Osteoblast (primary cell): ENCODE results near the gene RAB25. TPM values are rescaled to one million over a fixed set of nuclear protein-coding genes. Genes with fewer than 3 reads are reported as not detected.
A peak's percentile ranks its signal among the peaks of the same experiment; 100 is the strongest.

Experiments used
- DNase-seq: peaks from one replicate; pipeline ENCODE4 v3.0.0; 2011; ENCODE audit warnings: low spot score, mixed read lengths; ENCODE audit not compliant: insufficient read length; ENCODE audit errors: missing footprints
- H2AFZ ChIP-seq: 2 replicates; pipeline ENCODE4 v1.6.0; 2011; ENCODE audit warnings: mild to moderate bottlenecking, low read length
- H3K27ac ChIP-seq: 2 replicates; pipeline ENCODE4 v1.5.1; 2011; ENCODE audit warnings: mild to moderate bottlenecking, low read depth, low read length, moderate library complexity
- H3K27me3 ChIP-seq: 2 replicates; pipeline ENCODE4 v1.6.0; 2012; ENCODE audit warnings: mild to moderate bottlenecking, control low read depth, inconsistent platforms, low read length, moderate library complexity; ENCODE audit not compliant: insufficient read depth
- H3K36me3 ChIP-seq: 2 replicates; pipeline ENCODE4 v1.5.1; 2011; ENCODE audit warnings: mild to moderate bottlenecking, low read length, control low read depth, moderate library complexity; ENCODE audit not compliant: insufficient read depth
- H3K4me1 ChIP-seq: 2 replicates; pipeline ENCODE4 v1.5.1; 2011; ENCODE audit warnings: mild to moderate bottlenecking, low read length, control low read depth, moderate library complexity; ENCODE audit not compliant: insufficient read depth
- H3K4me2 ChIP-seq: 2 replicates; pipeline ENCODE4 v1.6.0; 2011; ENCODE audit warnings: mild to moderate bottlenecking, low read length; ENCODE audit not compliant: insufficient read depth
- H3K4me3 ChIP-seq: fragments of 200-600 bp; sonication (generic); 3 replicates; pipeline ENCODE4 v1.5.1; 2012; ENCODE audit warnings: mild to moderate bottlenecking, low read length, inconsistent platforms; ENCODE audit not compliant: insufficient read depth
- H3K79me2 ChIP-seq: 2 replicates; pipeline ENCODE4 v1.6.0; 2012; ENCODE audit warnings: mild to moderate bottlenecking, low read length, control low read depth, inconsistent platforms; ENCODE audit not compliant: insufficient read depth
- H3K9me3 ChIP-seq: 2 replicates; pipeline ENCODE4 v1.5.1; 2011; ENCODE audit warnings: low read depth, low read length, control low read depth
- H4K20me1 ChIP-seq: 2 replicates; pipeline ENCODE4 v1.6.0; 2012; ENCODE audit warnings: mild to moderate bottlenecking, low read length, control low read depth; ENCODE audit not compliant: insufficient read depth
- total RNA-seq: library from RNA; depleted of rRNA; stranded (reverse); fragments of >200 nt; gene quantifications from 2 replicates; pipeline ENCODE4 v1.2.3, GENCODE V29; 2012
- TF ChIP-seq, protein P1 (sequence below): IDR thresholded peaks from 2 replicates; pipeline ENCODE4 v1.5.1; 2011; ENCODE audit warnings: mild to moderate bottlenecking, low read depth, low read length, moderate library complexity; ENCODE audit errors: extremely low read depth

RAB25 gene
- total RNA-seq, 1 donor, result not detected

DNA sequence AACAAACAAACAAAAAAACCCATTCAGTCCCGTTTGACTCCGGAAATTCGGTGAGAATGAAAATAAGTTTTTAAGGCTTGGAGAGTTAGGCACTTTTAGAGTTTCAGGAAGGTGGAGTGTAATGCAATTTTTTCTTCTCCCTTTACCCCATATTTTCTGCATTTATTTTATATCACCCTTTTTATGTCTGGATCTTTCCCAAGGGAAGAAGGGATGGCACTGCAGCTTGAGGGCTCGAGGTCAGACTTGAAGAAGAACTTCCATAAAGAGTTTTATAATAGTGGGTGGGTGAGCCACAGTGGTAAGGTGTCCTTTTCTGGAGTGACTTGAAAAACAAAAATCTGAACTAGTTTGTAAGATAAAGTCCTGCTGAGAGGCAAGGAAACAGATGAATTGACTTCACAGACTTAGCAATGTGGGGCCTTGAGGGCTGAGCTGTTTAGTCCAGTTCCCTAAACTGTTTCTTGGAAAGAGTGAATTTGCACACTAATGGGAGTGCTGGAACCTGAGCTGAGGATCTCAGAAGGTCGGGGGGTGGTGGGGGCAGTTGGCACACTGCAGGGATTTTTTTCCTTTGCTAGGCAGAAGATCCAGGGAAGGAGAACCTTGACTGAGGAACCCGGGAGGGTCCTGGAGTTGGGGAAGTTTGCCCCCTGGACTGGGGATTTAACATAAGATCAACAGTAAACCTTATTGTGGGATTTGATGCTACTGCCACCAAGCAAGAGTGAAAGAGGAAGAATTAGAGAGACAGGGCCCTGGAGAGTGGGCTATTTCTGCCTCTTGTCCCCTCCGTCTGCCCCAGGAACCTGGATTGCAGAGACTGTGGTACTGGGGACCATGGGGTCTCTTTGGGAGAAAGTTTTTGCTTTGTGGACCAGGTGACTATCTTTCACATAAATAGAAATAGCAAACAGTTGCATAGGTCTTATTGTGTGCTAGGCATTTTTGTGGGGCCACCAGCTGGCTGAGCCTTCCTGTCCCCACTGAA, 23.1 kb downstream of the RAB25 start:
- TF ChIP-seq, protein P1, sequence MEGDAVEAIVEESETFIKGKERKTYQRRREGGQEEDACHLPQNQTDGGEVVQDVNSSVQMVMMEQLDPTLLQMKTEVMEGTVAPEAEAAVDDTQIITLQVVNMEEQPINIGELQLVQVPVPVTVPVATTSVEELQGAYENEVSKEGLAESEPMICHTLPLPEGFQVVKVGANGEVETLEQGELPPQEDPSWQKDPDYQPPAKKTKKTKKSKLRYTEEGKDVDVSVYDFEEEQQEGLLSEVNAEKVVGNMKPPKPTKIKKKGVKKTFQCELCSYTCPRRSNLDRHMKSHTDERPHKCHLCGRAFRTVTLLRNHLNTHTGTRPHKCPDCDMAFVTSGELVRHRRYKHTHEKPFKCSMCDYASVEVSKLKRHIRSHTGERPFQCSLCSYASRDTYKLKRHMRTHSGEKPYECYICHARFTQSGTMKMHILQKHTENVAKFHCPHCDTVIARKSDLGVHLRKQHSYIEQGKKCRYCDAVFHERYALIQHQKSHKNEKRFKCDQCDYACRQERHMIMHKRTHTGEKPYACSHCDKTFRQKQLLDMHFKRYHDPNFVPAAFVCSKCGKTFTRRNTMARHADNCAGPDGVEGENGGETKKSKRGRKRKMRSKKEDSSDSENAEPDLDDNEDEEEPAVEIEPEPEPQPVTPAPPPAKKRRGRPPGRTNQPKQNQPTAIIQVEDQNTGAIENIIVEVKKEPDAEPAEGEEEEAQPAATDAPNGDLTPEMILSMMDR, result no peak
- DNase-seq, result peak; percentile 83
- Histone ChIP-seq H3K4me3 (peak overlapping the region; percentile 88), H3K27me3 (peaks cover 4% of the 10 kb centered on the region), H4K20me1 (no peaks in the 10 kb centered on the region), H3K4me1 (peaks cover 14% of the 10 kb centered on the region), H3K27ac (no peak overlapping the region), H3K9me3 (no peaks in the 10 kb centered on the region), H2AFZ (no peak overlapping the region), H3K36me3 (no peaks in the 10 kb centered on the region), H3K79me2 (no peaks in the 10 kb centered on the region), H3K4me2 (peak overlapping the region; percentile 89)

DNA sequence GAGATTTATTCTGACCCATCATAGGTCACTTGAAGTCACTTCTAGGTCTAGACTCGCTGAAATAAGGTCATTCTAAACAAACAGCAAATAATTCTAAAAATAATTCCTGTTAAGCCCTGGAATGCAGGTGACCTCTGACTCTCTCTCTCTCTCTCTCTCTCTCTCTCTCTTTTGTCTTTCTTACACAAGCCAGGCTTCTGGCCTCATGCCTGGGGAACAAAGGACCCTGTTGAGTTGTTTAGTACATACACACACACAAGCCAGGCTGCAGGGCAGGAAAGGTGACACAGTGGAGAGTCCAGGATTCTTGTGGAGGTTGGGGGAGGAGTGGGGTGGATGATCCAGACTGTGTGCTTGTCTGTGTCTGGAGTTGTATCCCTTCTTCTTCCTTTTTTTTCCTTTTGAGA, 25.3 kb downstream of the RAB25 start:
- no peak overlapping the region for H3K4me3 ChIP-seq
- no peaks in the 10 kb centered on the region for H3K79me2 ChIP-seq
- H2AFZ ChIP-seq, result no peak overlapping the region
- TF ChIP-seq, protein P1, result no peak
- H3K4me1 ChIP-seq, result peaks cover 7% of the 10 kb centered on the region
- no peak for DNase-seq
- peaks cover 5% of the 10 kb centered on the region for H4K20me1 ChIP-seq
- H3K9me3 ChIP-seq, result no peaks in the 10 kb centered on the region
- no peaks in the 10 kb centered on the region for H3K36me3 ChIP-seq
- peaks cover under 1% of the 10 kb centered on the region for H3K27me3 ChIP-seq
- no peak overlapping the region for H3K4me2 ChIP-seq
- no peak overlapping the region for H3K27ac ChIP-seq

DNA sequence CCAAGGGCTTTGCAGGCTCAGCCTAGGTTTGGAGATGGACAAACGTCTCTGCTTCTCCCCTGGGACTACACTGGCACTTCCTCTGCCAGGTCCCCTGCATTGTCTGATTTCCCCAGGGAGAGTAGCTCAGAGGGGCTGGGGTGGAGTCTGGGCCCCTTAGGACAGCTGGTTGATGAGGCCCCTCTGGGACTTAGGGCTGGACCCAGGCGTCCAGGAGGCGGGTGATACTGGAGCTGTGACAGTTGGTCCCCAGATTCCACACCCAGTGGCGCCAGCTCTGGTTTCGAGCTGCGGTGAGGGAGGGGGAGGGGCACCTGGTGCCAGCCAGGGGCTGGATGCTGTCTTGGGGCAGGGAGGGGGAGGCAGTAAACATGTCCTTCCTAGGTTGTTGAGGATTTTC, 28.7 kb downstream of the RAB25 start:
- TF ChIP-seq, protein P1, result no peak
- no peaks in the 10 kb centered on the region for H3K79me2 ChIP-seq
- no peak overlapping the region for H3K27ac ChIP-seq
- H3K4me2 ChIP-seq, result no peak overlapping the region
- H3K36me3 ChIP-seq, result no peaks in the 10 kb centered on the region
- no peaks in the 10 kb centered on the region for H3K4me1 ChIP-seq
- no peak overlapping the region for H3K4me3 ChIP-seq
- no peak overlapping the region for H2AFZ ChIP-seq
- H3K27me3 ChIP-seq, result no peaks in the 10 kb centered on the region
- no peaks in the 10 kb centered on the region for H3K9me3 ChIP-seq
- H4K20me1 ChIP-seq, result peaks cover 5% of the 10 kb centered on the region
- DNase-seq, result no peak

DNA sequence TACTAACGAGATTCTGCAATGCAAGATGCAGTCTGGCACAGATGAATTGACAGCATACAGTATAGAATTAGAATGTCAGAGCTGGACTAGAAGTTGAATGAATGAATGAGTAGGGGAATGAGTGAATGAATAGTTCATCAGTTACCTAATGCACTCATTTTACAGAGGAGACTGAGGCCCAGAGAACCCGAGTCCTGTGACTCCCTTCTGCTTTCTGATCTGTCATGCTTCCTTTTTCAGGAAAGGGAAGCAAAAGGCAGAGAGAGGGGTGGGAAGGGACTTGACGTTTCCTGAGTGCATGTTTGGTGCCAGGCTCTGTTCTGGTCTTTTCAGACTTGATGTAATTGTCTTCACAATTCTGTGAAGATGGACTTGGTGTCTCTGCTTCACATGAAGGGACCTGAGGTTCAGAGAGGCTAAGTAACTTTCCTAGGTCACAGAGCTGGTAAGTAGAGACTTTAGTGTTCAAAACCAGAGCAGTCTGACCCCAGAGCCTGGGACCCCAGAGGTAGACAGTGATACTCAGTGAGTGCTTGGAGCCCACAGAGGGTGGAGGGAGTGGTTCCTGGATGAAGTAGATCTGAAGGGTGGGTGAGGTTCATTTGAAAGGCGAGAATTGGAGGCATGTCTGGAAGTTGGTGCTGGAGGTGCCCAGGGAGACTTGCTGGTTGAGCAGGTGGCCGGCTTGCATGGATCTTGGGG, 29.3 kb downstream of the RAB25 start:
- TF ChIP-seq, protein P1, result no peak
- no peaks in the 10 kb centered on the region for H3K9me3 ChIP-seq
- H3K4me3 ChIP-seq, result no peak overlapping the region
- no peaks in the 10 kb centered on the region for H3K4me1 ChIP-seq
- H4K20me1 ChIP-seq, result peaks cover 5% of the 10 kb centered on the region
- no peak overlapping the region for H3K27ac ChIP-seq
- H3K36me3 ChIP-seq, result no peaks in the 10 kb centered on the region
- no peaks in the 10 kb centered on the region for H3K79me2 ChIP-seq
- H3K27me3 ChIP-seq, result no peaks in the 10 kb centered on the region
- H3K4me2 ChIP-seq, result no peak overlapping the region
- H2AFZ ChIP-seq, result no peak overlapping the region
- no peak for DNase-seq
